Small intestine (tissue), 7 donors: ENCODE results near the gene RGS8. TPM values are rescaled to one million over a fixed set of nuclear protein-coding genes. Genes with fewer than 3 reads are reported as not detected.

Experiments used
- DNase-seq, 2 donors: peaks; one replicate each; pipeline versions ENCODE4 v3.0.0 to v3.0.0-alpha.2; 2013
- FAIRE-seq: peaks from 2 replicates; lab custom pipeline; 2012; peaks lifted over from hg19 to GRCh38; lab: Jason Lieb, UNC
- H3K27ac ChIP-seq, 3 donors: one replicate each; pipeline ENCODE4 v1.5.1; 2013; ENCODE audit warnings: low read length in 2 of 3, mild to moderate bottlenecking in 2 of 3, control low read depth in 1 of 3, inconsistent platforms in 1 of 3, low read depth in 1 of 3, moderate library complexity in 1 of 3
- H3K27me3 ChIP-seq, 3 donors: one replicate each; pipeline ENCODE4 v1.6.1; 2013; ENCODE audit warnings: low read length in 3 of 3, inconsistent platforms in 1 of 3; ENCODE audit not compliant: control insufficient read depth in 3 of 3, insufficient read depth in 3 of 3
- H3K36me3 ChIP-seq, 3 donors: one replicate each; pipeline ENCODE4 v1.6.1; 2013; ENCODE audit warnings: low read length in 3 of 3, inconsistent platforms in 1 of 3, low read depth in 1 of 3, mild to moderate bottlenecking in 1 of 3, moderate library complexity in 1 of 3; ENCODE audit not compliant: control insufficient read depth in 3 of 3, insufficient read depth in 2 of 3
- H3K4me1 ChIP-seq, 3 donors: one replicate each; pipeline ENCODE4 v1.6.1; 2013; ENCODE audit warnings: low read length in 2 of 3, inconsistent platforms in 1 of 3, low read depth in 1 of 3, mild to moderate bottlenecking in 1 of 3, moderate library complexity in 1 of 3; ENCODE audit not compliant: control insufficient read depth in 3 of 3, insufficient read depth in 2 of 3
- H3K4me3 ChIP-seq, 3 donors: one replicate each; pipeline ENCODE4 v1.5.1; 2013; ENCODE audit warnings: low read length in 3 of 3, control low read depth in 1 of 3, inconsistent platforms in 1 of 3, low read depth in 1 of 3, mild to moderate bottlenecking in 1 of 3, moderate library complexity in 1 of 3
- H3K9me3 ChIP-seq, 2 donors: one replicate each; pipeline ENCODE4 v1.6.1; 2013; ENCODE audit warnings: low read depth in 1 of 2, low read length in 1 of 2; ENCODE audit not compliant: control insufficient read depth in 2 of 2, insufficient read depth in 1 of 2
- WGBS, 3 donors: extraction: QIAGEN DNeasy Blood & Tissue Kit; methylation state at CpG; one replicate each; pipeline ENCODE4 v1.1.7; 2013; 5-methylcytosine and 5-hydroxymethylcytosine counted together
- polyA plus RNA-seq, 4 donors: library from polyadenylated mRNA; stranded (reverse) in 3 of 4; unstranded in 1 of 4; fragments of 200-250 nt in 3 of 4; fragments of 120-200 nt in 1 of 4; gene quantifications; one replicate each; pipeline versions ENCODE4 v1.2.1 to v1.2.3, GENCODE V29; 2013
- donor health status: healthy with polysubstance abuse.
- donor health status: control.
- donor health status: control.
- donor health status: Bipolar disorder and iron deficiency.
- donor health status: healthy.

The RGS8 gene
- polyA plus RNA-seq, 4 donors: 0.01 TPM; not detected in 2

- 75 to 93% (median 90%) methylated on average over 7 of the region's 7 CpGs for WGBS, 3 donors
- DNase-seq (no peak), FAIRE-seq (no peak)
- Histone ChIP-seq H3K9me3 (no peaks in the 10 kb centered on the region), H3K27me3 (no peaks in the 10 kb centered on the region), H3K4me1 (no peaks in the 10 kb centered on the region), H3K4me3 (no peak overlapping the region), H3K27ac (no peak overlapping the region), H3K36me3 (no peaks in the 10 kb centered on the region)
Observed at GRCh38 chr1:182649041-182649440, 35.3 kb downstream of the RGS8 start.

GRCh38 chr1:182646739-182647138 lies 37.6 kb downstream of the RGS8 start:
- Histone ChIP-seq H3K27ac (no peak overlapping the region), H3K4me3 (no peak overlapping the region), H3K27me3 (no peaks in the 10 kb centered on the region), H3K9me3 (no peaks in the 10 kb centered on the region), H3K4me1 (no peaks in the 10 kb centered on the region), H3K36me3 (no peaks in the 10 kb centered on the region)
- DNase-seq: no peak
- 7 to 50% (median 41%) methylated on average over 2 of the region's 2 CpGs for WGBS, 3 donors
- FAIRE-seq: no peak

- FAIRE-seq (no peak), DNase-seq (no peak)
- Histone ChIP-seq H3K27me3 (no peaks in the 10 kb centered on the region), H3K9me3 (no peaks in the 10 kb centered on the region), H3K27ac (no peak overlapping the region), H3K4me1 (no peaks in the 10 kb centered on the region), H3K36me3 (no peaks in the 10 kb centered on the region), H3K4me3 (no peak overlapping the region)
- WGBS, 3 donors: 71 to 82% (median 77%) methylated on average over 4 of the region's 4 CpGs
Observed at GRCh38 chr1:182644886-182645285, 39.5 kb downstream of the RGS8 start.

- no peaks in the 10 kb centered on the region for H3K9me3 ChIP-seq
- FAIRE-seq (no peak), DNase-seq (no peak)
- H3K4me1 ChIP-seq: no peaks in the 10 kb centered on the region
- no peaks in the 10 kb centered on the region for H3K27me3 ChIP-seq
- no peak overlapping the region for H3K27ac ChIP-seq
- no peak overlapping the region for H3K4me3 ChIP-seq
- H3K36me3 ChIP-seq: no peaks in the 10 kb centered on the region
- 87 to 92% (median 91%) methylated on average over 3 of the region's 3 CpGs for WGBS, 3 donors
Observed at GRCh38 chr1:182643699-182644098, 40.7 kb downstream of the RGS8 start.

- H3K27me3 ChIP-seq: no peaks in the 10 kb centered on the region
- no peak overlapping the region for H3K4me3 ChIP-seq
- FAIRE-seq (no peak), DNase-seq (no peak)
- no peaks in the 10 kb centered on the region for H3K36me3 ChIP-seq
- no peaks in the 10 kb centered on the region for H3K9me3 ChIP-seq
- 91 to 94% (median 94%) methylated on average over 8 of the region's 8 CpGs for WGBS, 3 donors
- no peak overlapping the region for H3K27ac ChIP-seq
- no peaks in the 10 kb centered on the region for H3K4me1 ChIP-seq
Observed at GRCh38 chr1:182642461-182642860, 41.9 kb downstream of the RGS8 start.

DNA sequence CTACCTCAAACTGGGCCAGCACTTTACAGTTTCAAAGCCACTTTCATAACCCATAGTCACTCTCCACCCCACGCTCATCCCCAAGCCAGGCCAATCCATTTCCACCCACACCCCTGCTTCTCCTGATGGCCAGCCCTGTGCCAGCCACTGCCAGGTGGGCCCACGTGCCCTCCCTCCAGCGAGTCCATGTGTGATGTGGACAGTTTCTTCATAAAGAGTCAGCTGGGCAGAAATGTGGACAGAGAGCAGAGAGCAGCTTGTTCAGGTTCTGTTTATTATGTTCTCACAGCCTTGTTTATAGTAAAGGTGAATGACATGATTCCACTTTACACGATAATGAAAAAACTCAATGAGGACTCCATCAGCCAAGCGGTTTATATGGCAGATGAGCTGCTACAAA lies 42.8 kb downstream of the RGS8 start:
- WGBS, 3 donors: 84 to 90% (median 87%) methylated on average over 5 of the region's 5 CpGs
- H3K4me1 ChIP-seq: no peaks in the 10 kb centered on the region
- no peaks in the 10 kb centered on the region for H3K9me3 ChIP-seq
- H3K27me3 ChIP-seq: no peaks in the 10 kb centered on the region
- no peaks in the 10 kb centered on the region for H3K36me3 ChIP-seq
- no peak overlapping the region for H3K27ac ChIP-seq
- FAIRE-seq (no peak), DNase-seq (no peak)
- H3K4me3 ChIP-seq: no peak overlapping the region

DNA sequence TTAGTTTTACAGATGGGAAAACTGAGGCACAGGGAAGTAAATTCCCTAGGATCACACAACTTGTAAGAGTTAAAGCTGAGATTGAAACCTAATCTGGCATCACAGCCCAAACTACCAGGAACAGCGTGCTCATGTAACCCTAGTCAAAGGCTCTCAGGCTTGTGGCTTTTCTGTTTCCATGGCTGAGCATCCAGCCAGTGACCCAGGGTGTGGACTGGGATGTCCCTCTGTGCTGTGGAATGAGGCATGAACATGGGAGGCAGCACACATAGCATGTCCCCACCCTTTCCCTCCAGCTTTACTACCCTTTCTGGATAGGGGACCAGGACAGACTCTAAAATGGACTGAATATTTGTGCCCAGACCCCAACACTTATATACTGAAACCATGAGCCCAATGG lies 45.1 kb downstream of the RGS8 start:
- WGBS, 3 donors: 83 to 100% (median 100%) methylated on average over 1 of the region's 1 CpG
- Histone ChIP-seq H3K4me1 (no peaks in the 10 kb centered on the region), H3K9me3 (no peaks in the 10 kb centered on the region), H3K27ac (no peak overlapping the region), H3K27me3 (no peaks in the 10 kb centered on the region), H3K4me3 (no peak overlapping the region), H3K36me3 (no peaks in the 10 kb centered on the region)
- no peak for FAIRE-seq
- DNase-seq: no peak

DNA sequence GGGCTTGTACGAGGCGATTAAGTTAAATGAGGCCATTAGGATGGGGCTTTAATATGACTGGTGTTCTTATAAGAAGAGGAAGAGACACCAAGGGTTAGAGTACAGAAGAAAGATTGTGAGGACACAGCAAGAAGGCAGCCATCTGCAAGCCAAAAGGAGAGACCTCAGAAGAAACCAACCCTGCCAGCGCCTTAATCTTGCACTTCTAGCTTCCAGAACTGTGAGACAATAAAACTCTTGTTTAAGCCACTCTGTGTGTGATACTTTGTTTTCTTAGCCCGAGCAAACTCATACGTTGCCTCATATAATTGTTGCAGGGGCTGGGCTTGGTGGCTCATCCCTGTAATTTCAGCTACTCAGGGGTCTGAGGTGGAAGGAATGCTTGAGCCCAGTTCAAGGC lies 46.6 kb downstream of the RGS8 start:
- no peaks in the 10 kb centered on the region for H3K4me1 ChIP-seq
- H3K27me3 ChIP-seq: no peaks in the 10 kb centered on the region
- no peaks in the 10 kb centered on the region for H3K36me3 ChIP-seq
- FAIRE-seq (no peak), DNase-seq (no peak)
- WGBS, 3 donors: 68 to 83% (median 79%) methylated on average over 5 of the region's 5 CpGs
- no peak overlapping the region for H3K27ac ChIP-seq
- no peaks in the 10 kb centered on the region for H3K9me3 ChIP-seq
- H3K4me3 ChIP-seq: no peak overlapping the region

DNA sequence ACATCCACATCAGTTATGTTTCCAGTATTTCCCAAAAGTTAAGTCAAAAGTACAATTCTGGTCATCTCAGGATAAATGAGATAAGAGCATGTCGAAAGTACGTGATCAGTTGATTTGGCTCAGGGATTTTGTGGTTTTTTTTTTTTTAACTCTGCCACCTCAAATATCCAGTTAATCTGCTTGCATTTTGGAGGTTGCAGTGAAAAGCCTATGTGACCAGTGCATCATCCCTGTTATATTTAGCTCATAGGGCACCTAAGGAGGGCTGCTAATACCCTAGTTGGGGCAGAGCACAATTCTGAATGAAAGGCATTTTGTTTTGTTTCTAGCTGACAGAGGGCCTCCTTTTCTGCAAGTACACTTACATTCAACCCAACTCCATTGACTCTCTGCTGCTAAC lies 48.5 kb downstream of the RGS8 start:
- no peaks in the 10 kb centered on the region for H3K4me1 ChIP-seq
- no peak overlapping the region for H3K27ac ChIP-seq
- H3K4me3 ChIP-seq: no peak overlapping the region
- no peaks in the 10 kb centered on the region for H3K9me3 ChIP-seq
- H3K36me3 ChIP-seq: no peaks in the 10 kb centered on the region
- WGBS, 3 donors: 75% methylated on average over 2 of the region's 2 CpGs
- no peak for FAIRE-seq
- no peaks in the 10 kb centered on the region for H3K27me3 ChIP-seq
- no peak for DNase-seq
